A673 (cell line): ENCODE data around the gene NUDT2.

Experiments
- EZH2 ChIP-seq: fragments of 200-600 bp; sonication (generic); IDR thresholded peaks from 2 replicates; pipeline ENCODE4 v1.6.1; 2017; ENCODE audit warnings: borderline replicate concordance, low read depth, mild to moderate bottlenecking, mixed read lengths, antibody characterized with exemption, low read length; ENCODE audit not compliant: poor library complexity, severe bottlenecking
- TF ChIP-seq, protein P1 (sequence below): fragments of 300-800, 200-600 bp; sonication (generic); conservative IDR thresholded peaks from 2 replicates; pipeline ENCODE4 v1.5.1; 2017; ENCODE audit warnings: low read depth, mild to moderate bottlenecking, antibody characterized with exemption, low read length, moderate library complexity, mixed read lengths

DNA sequence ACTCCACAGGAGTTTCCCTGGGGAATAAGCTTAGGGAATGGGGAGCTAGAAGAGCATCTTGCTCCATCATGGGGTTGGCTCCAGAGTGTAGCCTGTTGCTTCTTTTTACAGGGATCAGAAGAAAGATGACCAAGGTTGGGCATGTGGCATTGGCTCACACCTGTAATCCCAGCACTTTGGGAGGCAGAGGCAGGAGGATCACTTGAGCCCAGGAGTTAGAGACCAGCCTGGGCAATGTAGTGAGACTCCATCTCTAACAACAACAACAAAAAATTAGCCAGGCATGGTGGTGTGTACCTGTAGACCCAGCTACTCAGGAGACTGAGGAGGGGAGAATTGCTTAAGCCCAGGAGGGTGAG is 18.4 kb downstream of the NUDT2 start:
- TF ChIP-seq, protein P1, sequence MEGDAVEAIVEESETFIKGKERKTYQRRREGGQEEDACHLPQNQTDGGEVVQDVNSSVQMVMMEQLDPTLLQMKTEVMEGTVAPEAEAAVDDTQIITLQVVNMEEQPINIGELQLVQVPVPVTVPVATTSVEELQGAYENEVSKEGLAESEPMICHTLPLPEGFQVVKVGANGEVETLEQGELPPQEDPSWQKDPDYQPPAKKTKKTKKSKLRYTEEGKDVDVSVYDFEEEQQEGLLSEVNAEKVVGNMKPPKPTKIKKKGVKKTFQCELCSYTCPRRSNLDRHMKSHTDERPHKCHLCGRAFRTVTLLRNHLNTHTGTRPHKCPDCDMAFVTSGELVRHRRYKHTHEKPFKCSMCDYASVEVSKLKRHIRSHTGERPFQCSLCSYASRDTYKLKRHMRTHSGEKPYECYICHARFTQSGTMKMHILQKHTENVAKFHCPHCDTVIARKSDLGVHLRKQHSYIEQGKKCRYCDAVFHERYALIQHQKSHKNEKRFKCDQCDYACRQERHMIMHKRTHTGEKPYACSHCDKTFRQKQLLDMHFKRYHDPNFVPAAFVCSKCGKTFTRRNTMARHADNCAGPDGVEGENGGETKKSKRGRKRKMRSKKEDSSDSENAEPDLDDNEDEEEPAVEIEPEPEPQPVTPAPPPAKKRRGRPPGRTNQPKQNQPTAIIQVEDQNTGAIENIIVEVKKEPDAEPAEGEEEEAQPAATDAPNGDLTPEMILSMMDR, result no peak
- TF ChIP-seq EZH2, result no peak
